ENCODE measurements around the gene C2CD3. TPM values are rescaled to one million over a fixed set of nuclear protein-coding genes. Genes with fewer than 3 reads are reported as not detected.

Gene C2CD3
- polyA plus RNA-seq, 1 donor from 2014 or later, result 7.5 TPM

Other genes starting within 250 kb of the C2CD3 start
- gene DNAJB13, start 220.0 kb downstream of the C2CD3 start, polyA plus RNA-seq, result 0.35 TPM
- gene UCP2, start 188.2 kb downstream of the C2CD3 start, polyA plus RNA-seq, result 1,475 TPM
- 0.19 TPM for gene UCP3, start 161.9 kb downstream of the C2CD3 start, polyA plus RNA-seq
- gene PPME1, start 287 bp upstream of the C2CD3 start, polyA plus RNA-seq, result 8.7 TPM
- gene P4HA3, start 140.6 kb upstream of the C2CD3 start, polyA plus RNA-seq, result not detected
- gene PGM2L1, start 227.4 kb upstream of the C2CD3 start, polyA plus RNA-seq, result 5.2 TPM

All from IgD-negative memory B cell (primary cell).